NCI-H146 (cell line): ENCODE results near the gene HPSE2.

Experiments used
- DNase-seq: peaks from one replicate; lab custom pipeline; 2025; lab: John Stamatoyannopoulos, UW

The HPSE2 gene

GRCh38 chr10:98430427-98430826 is 805.2 kb downstream of the HPSE2 start:
- no peak for DNase-seq

GRCh38 chr10:98429320-98430072 is 806.2 kb downstream of the HPSE2 start:
- DNase-seq = no peak

- no peak for DNase-seq
These were observed 808.6 kb downstream of the HPSE2 start for GRCh38 chr10:98427011-98427515.

- peak; percentile 28 for DNase-seq
These were observed 809.9 kb downstream of the HPSE2 start for GRCh38 chr10:98425511-98426352.

GRCh38 chr10:98424295-98425254 is 811.1 kb downstream of the HPSE2 start:
- no peak for DNase-seq

- DNase-seq = peak; percentile 83
These were observed 811.9 kb downstream of the HPSE2 start for GRCh38 chr10:98423691-98424120.

- no peak for DNase-seq
These were observed 813.5 kb downstream of the HPSE2 start for GRCh38 chr10:98422182-98422581.

GRCh38 chr10:98420786-98421185 is 814.9 kb downstream of the HPSE2 start:
- no peak for DNase-seq

- DNase-seq = no peak
These were observed 816.0 kb downstream of the HPSE2 start for GRCh38 chr10:98419469-98420261.

GRCh38 chr10:98418665-98419468 is 816.8 kb downstream of the HPSE2 start:
- DNase-seq = no peak

- no peak for DNase-seq
These were observed 817.5 kb downstream of the HPSE2 start for GRCh38 chr10:98417973-98418664.

- no peak for DNase-seq
These were observed 818.1 kb downstream of the HPSE2 start for GRCh38 chr10:98417481-98417959.

GRCh38 chr10:98416606-98417388 is 818.9 kb downstream of the HPSE2 start:
- DNase-seq = no peak

GRCh38 chr10:98415731-98416119 is 819.9 kb downstream of the HPSE2 start:
- no peak for DNase-seq

- DNase-seq = peak; percentile 95
These were observed 820.5 kb downstream of the HPSE2 start, which contains the start of gene PYROXD2 for GRCh38 chr10:98414932-98415730. TSS of gene PYROXD2 (minus strand) at chr10:98415182. CDS start at chr10:98415135, 47 bp downstream.

- no peak for DNase-seq
These were observed 821.1 kb downstream of the HPSE2 start for GRCh38 chr10:98414578-98414931.

GRCh38 chr10:98411768-98412167 is 823.9 kb downstream of the HPSE2 start:
- DNase-seq = peak; percentile 5

- DNase-seq = no peak
These were observed 824.5 kb downstream of the HPSE2 start for GRCh38 chr10:98411166-98411565.
